ENCODE measurements around the gene CLTB.

CLTB gene

GRCh38 chr5:176352116-176352878 is 64.0 kb downstream of the CLTB start:
- no peak for DNase-seq (ENCODE audit: low read depth in 2 of 2)

DNA sequence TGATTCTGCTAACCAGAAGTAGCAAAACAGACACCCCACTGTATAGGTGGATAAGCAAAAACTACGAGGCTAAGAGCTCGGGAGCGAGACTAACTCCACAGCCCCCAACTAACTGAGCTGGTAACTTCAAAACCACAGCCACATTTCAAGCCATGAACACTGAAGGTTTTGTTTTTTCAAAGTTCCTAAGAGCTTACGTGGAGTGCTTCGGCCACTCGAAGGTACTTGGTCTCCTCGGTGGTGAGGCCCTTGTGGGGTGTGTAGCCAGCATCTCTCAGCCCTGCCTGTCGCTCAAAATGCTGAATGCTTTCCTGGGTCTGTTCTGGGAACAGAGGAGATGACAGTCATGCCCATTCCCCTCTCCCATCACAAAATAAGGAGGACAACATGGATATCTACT is 65.9 kb downstream of the CLTB start:
- no peak for DNase-seq (ENCODE audit: low read depth in 2 of 2)

DNA sequence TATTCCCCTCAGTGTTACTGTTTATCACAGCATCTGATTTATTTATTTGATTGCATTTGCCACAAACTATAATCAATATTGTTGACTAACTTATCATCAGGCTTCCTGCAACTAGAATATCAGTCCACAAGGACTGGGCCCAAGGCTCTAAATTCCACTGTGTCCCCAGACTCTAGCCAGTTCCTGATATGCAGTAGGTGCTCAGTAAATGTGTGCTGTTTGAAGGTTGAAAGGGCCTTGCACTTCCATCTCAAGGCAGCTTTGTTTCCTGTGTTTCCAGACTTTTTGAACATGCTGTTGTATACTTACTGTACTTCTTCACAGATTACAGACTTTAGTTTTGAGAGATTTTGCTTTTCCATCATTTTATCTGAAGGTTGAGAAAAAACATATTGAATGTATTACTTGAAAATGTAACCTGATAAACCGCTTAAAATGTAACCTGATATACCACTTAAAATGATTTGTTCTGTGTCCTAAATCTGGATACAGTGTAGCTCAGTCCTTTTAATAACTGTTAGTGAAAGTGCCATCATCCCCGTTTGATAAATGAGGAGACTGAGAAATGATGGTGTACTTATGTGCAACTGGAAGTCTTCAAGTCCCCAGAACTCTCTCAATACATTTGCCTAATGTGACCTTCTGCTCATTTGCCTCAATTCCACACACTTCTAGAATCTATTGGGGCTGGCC is 73.4 kb downstream of the CLTB start:
- DNase-seq (ENCODE audit: low read depth in 2 of 2), result no peak
